ENCODE data around the gene UBE2M.

Gene UBE2M

GRCh38 chr19:58572818-58573657 is 14.6 kb upstream of the UBE2M start, which contains the start of gene MZF1:
TSS of gene MZF1 (minus strand) at chr19:58573335. CDS start at chr19:58571389, 1,946 bp downstream.
- Histone ChIP-seq H3K9ac (ENCODE audit: insufficient read length) (peak within 1 kb of the TSS; percentile 84), H3K9me3 (ENCODE audit: low read depth, low read length) (no peaks in the 10 kb centered on the region), H3K27ac (peak within 1 kb of the TSS; percentile 97), H3K4me3 (peak within 1 kb of the TSS; percentile 95), H3K36me3 (ENCODE audit: insufficient read depth, low read length) (no peaks in the 10 kb centered on the region; the same call in 1 of the 2 replicates)
- peak; percentile 97 for TF ChIP-seq FOXP2 (optimal IDR thresholded peaks at IDR 0.05; ENCODE audit: control extremely low read depth, extremely low read length, insufficient read depth)
- TF ChIP-seq POLR2AphosphoS5 (IDR thresholded peaks at IDR 0.05; ENCODE audit: borderline replicate concordance, low read depth, low read length): peak; percentile 35; the same call in 1 of the 2 replicates
- no peak for TF ChIP-seq EZH2 (IDR thresholded peaks at IDR 0.05)
- peak; percentile 100 for DNase-seq (ENCODE audit: low read depth, low spot score)

- no peak for DNase-seq (ENCODE audit: low read depth, low spot score)
- peak overlapping the region; percentile 35 for H3K9ac ChIP-seq (ENCODE audit: insufficient read length)
- TF ChIP-seq POLR2AphosphoS5 (IDR thresholded peaks at IDR 0.05; ENCODE audit: borderline replicate concordance, low read depth, low read length): no peak; the same call in none of the 2 replicates
- H3K27ac ChIP-seq: peak overlapping the region; percentile 97
- no peaks in the 10 kb centered on the region for H3K9me3 ChIP-seq (ENCODE audit: low read depth, low read length)
- no peaks in the 10 kb centered on the region; the same call in 1 of the 2 replicates for H3K36me3 ChIP-seq (ENCODE audit: insufficient read depth, low read length)
- H3K4me3 ChIP-seq: peak overlapping the region; percentile 95
Measured at GRCh38 chr19:58572026-58572817, 13.8 kb upstream of the UBE2M start.

GRCh38 chr19:58571575-58571947 is 13.2 kb upstream of the UBE2M start:
- no peak for TF ChIP-seq FOXP2 (optimal IDR thresholded peaks at IDR 0.05; ENCODE audit: control extremely low read depth, extremely low read length, insufficient read depth)
- no peak for TF ChIP-seq POLR2AphosphoS5 (IDR thresholded peaks at IDR 0.05; ENCODE audit: borderline replicate concordance, low read depth, low read length)
- TF ChIP-seq EZH2 (IDR thresholded peaks at IDR 0.05): no peak
- Histone ChIP-seq H3K27ac (no peak overlapping the region), H3K4me3 (no peak overlapping the region), H3K9me3 (ENCODE audit: low read depth, low read length) (no peaks in the 10 kb centered on the region), H3K9ac (ENCODE audit: insufficient read length) (no peak overlapping the region), H3K36me3 (ENCODE audit: insufficient read depth, low read length) (no peaks in the 10 kb centered on the region; the same call in 1 of the 2 replicates)
- DNase-seq (ENCODE audit: low read depth, low spot score): no peak

GRCh38 chr19:58570770-58571574 is 12.6 kb upstream of the UBE2M start:
- no peaks in the 10 kb centered on the region for H3K9me3 ChIP-seq (ENCODE audit: low read depth, low read length)
- H3K27ac ChIP-seq: no peak overlapping the region
- H3K36me3 ChIP-seq (ENCODE audit: insufficient read depth, low read length): no peaks in the 10 kb centered on the region; the same call in 1 of the 2 replicates
- no peak overlapping the region for H3K4me3 ChIP-seq
- no peak for TF ChIP-seq POLR2AphosphoS5 (IDR thresholded peaks at IDR 0.05; ENCODE audit: borderline replicate concordance, low read depth, low read length)
- no peak for TF ChIP-seq EZH2 (IDR thresholded peaks at IDR 0.05)
- no peak for TF ChIP-seq FOXP2 (optimal IDR thresholded peaks at IDR 0.05; ENCODE audit: control extremely low read depth, extremely low read length, insufficient read depth)
- DNase-seq (ENCODE audit: low read depth, low spot score): no peak
- H3K9ac ChIP-seq (ENCODE audit: insufficient read length): no peak overlapping the region

- Histone ChIP-seq H3K9me3 (ENCODE audit: low read depth, low read length) (no peaks in the 10 kb centered on the region), H3K36me3 (ENCODE audit: insufficient read depth, low read length) (no peaks in the 10 kb centered on the region; the same call in 1 of the 2 replicates), H3K9ac (ENCODE audit: insufficient read length) (no peak overlapping the region), H3K4me3 (no peak overlapping the region), H3K27ac (no peak overlapping the region)
- DNase-seq (ENCODE audit: low read depth, low spot score): no peak
- TF ChIP-seq POLR2AphosphoS5 (IDR thresholded peaks at IDR 0.05; ENCODE audit: borderline replicate concordance, low read depth, low read length) (no peak), FOXP2 (optimal IDR thresholded peaks at IDR 0.05; ENCODE audit: control extremely low read depth, extremely low read length, insufficient read depth) (no peak)
Measured at GRCh38 chr19:58569943-58570670, 11.7 kb upstream of the UBE2M start.

- Histone ChIP-seq H3K36me3 (ENCODE audit: insufficient read depth, low read length) (no peaks in the 10 kb centered on the region; the same call in 1 of the 2 replicates), H3K4me3 (no peak overlapping the region), H3K9me3 (ENCODE audit: low read depth, low read length) (no peaks in the 10 kb centered on the region), H3K27ac (no peak overlapping the region), H3K9ac (ENCODE audit: insufficient read length) (no peak overlapping the region)
- DNase-seq (ENCODE audit: low read depth, low spot score): no peak
- TF ChIP-seq EZH2 (IDR thresholded peaks at IDR 0.05): no peak
- no peak for TF ChIP-seq FOXP2 (optimal IDR thresholded peaks at IDR 0.05; ENCODE audit: control extremely low read depth, extremely low read length, insufficient read depth)
- no peak for TF ChIP-seq POLR2AphosphoS5 (IDR thresholded peaks at IDR 0.05; ENCODE audit: borderline replicate concordance, low read depth, low read length)
Measured at GRCh38 chr19:58569191-58569942, 11.0 kb upstream of the UBE2M start.

Measured in SK-N-MC (cell line).